Mononuclear cell (primary cell): ENCODE results near the gene ZMIZ2. TPM values are rescaled to one million over a fixed set of nuclear protein-coding genes. Genes with fewer than 3 reads are reported as not detected.
"Not testable (repeated sequence)": the region's sequence is repeated elsewhere in the genome, so short reads cannot be mapped to it uniquely, and the experiment has no call there.

ENCODE experiments used
- H3K27me3 ChIP-seq: 2 replicates; pipeline ENCODE4 v1.6.0; 2011; ENCODE audit warnings: low read length, control low read depth; ENCODE audit not compliant: insufficient read depth
- H3K4me1 ChIP-seq: 2 replicates; pipeline ENCODE4 v1.5.1; 2011; ENCODE audit warnings: mild to moderate bottlenecking, low read length, control low read depth; ENCODE audit not compliant: insufficient read depth
- H3K4me3 ChIP-seq: 2 replicates; pipeline ENCODE4 v1.5.1; 2011; ENCODE audit warnings: mild to moderate bottlenecking, low read length, moderate library complexity
- H3K9me3 ChIP-seq: 2 replicates; pipeline ENCODE4 v1.5.1; 2011; ENCODE audit warnings: low read depth, mild to moderate bottlenecking, control low read depth, low read length
- total RNA-seq: library from RNA; depleted of rRNA; stranded (reverse); fragments of >200 nt; gene quantifications from one replicate; pipeline ENCODE4 v1.2.3, GENCODE V29; 2012

The ZMIZ2 gene
- total RNA-seq, 1 donor, result 16.7 TPM

DNA sequence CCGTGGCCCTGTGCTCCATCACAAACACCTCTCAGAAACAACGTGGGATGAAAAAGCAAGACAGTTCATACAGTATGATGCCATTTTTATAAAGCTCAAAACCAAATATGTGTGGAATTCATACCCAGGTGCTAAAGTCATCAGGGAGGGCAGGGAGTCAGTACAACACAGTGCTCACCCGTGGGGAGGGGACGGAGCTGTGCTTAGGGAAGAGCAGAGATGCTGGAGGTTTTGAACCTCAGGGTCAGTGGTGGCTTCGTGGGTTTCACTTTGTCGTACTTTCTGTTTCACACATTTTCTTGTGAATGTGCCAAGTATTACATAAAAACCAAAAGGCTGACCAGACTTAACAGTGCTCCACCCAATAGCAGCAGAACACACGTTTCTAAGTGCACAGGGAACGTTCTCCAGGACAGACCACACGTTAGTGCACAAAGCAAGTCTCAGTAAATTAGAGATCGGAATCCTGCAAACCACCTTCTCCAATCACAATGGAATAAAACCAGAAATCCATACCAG is 21.2 kb downstream of the ZMIZ2 start:
- H3K27me3 ChIP-seq, result no peaks in the 10 kb centered on the region
- no peaks in the 10 kb centered on the region for H3K9me3 ChIP-seq
- no peak overlapping the region for H3K4me3 ChIP-seq
- peaks cover 34% of the 10 kb centered on the region for H3K4me1 ChIP-seq

DNA sequence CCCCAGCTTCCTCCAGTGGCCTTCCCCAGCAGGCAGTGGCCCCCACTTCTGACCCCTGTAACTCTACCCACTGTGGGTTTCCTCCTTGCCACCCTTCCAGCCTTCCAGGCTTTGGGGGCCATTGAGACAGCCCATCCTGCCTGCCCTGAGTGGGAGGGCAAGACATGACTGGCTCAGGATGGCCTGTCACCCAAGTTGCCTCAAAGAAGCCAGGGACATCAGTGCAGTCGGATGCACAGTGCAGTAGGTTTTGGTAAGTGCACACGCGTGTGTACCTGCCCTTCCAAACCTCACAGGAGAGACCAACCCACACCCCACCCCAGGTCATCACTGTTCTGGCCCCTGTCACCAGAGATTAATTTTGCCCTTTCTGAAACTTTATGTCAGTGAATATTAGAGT is 22.7 kb downstream of the ZMIZ2 start:
- Histone ChIP-seq H3K9me3 (no peaks in the 10 kb centered on the region), H3K4me1 (peaks cover 34% of the 10 kb centered on the region), H3K4me3 (no peak overlapping the region), H3K27me3 (no peaks in the 10 kb centered on the region)

DNA sequence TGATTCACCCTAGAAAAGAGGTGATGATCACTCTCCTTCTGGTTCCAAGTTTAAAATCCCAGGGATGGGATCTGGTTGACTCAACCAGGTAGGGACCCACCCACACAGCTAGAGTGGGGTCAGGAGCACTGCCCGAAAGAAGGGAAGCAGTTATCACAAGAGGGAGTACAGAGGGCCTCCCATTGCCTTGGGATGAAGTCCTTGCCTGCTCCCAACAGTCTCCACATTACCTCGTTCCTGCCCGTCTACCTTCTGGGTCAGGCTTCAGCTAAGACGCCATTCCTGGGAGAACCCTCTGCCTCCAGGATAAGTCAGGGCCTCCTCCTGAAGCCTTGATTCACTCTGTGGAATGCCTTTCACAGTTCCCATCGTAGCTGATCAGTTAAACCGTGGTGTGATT is 23.8 kb downstream of the ZMIZ2 start:
- Histone ChIP-seq H3K4me1 (peaks cover 34% of the 10 kb centered on the region), H3K9me3 (no peaks in the 10 kb centered on the region)

DNA sequence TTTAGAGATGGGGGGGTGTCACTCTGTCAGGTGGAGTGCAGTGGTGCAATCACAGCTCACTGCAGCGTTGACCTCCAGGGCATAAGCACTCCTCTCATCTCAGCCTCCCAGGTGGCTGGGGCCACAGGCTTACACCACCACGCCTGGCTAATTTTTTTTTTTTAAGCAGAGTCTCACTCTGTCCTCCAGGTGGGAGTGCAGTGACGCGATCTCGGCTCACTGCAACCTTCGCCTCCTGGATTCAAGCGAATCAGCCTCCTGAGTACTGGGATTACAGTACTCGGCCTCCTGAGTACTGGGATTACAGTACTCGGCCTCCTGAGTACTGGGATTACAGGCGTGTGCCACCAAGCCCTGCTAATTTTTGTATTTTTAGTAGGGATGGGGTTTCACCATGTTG is 24.2 kb downstream of the ZMIZ2 start:
- Histone ChIP-seq H3K9me3 (no peaks in the 10 kb centered on the region), H3K4me1 (peaks cover 31% of the 10 kb centered on the region), H3K27me3 (no peaks in the 10 kb centered on the region), H3K4me3 (no peak overlapping the region)

More for the DNA sequence above, 23.8 kb downstream of the ZMIZ2 start:
- no peaks in the 10 kb centered on the region for H3K27me3 ChIP-seq
- no peak overlapping the region for H3K4me3 ChIP-seq

DNA sequence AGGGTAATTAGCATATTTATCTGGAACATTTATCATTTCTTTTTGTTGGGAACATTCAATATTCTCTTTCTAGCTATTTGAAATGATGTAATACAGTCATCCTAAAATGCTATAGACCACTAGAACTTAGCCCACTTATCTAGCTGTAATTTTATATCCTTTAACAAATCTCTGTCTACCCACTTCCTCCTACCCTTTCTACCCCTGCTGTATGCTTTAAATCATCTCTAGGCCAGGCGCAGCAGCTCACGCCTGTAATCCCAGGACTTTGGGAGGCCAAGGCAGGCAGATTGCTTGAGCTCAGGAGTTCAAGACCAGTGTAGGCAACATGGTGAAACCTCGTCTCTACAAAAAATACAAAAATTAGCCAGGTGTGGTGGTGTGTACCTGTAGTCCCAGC is 25.8 kb downstream of the ZMIZ2 start:
- not testable (repeated sequence) for H3K27me3 ChIP-seq, H3K9me3 ChIP-seq, H3K4me3 ChIP-seq
- H3K4me1 ChIP-seq, result peaks cover 15% of the 10 kb centered on the region

DNA sequence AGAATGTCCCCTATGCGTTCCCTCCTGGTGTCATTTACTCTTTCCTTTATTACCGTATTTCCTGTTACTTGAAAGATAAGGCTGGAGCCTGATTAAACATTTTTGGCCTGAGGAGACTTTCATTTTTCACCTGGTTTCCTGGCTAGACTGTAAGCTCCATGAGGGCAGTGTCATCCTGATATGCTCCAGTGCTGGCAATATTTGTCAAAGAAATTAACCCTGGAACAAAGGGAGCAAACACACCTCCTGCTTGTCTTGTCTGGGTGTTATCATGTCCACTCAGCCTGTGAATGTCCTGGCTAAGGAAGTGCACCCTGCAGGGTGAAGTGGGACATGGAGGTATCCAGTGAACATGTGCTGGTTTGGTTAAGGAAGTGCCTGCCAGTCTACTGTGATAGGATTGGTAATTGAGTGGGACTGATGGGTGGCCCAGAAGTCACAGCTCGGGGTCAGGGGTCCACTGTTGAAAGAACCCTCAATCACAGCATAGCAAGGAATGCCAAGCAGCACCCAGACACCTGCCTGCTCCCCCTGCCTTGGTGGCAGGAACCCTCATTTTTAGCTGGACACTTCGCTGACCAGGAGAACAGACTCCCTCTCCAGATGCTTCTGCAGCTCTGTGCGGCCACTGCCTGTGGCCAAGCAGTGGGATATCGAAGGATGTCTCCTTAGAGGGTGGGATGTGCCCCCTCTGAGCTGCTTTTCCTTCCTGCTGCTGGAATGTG is 26.9 kb downstream of the ZMIZ2 start:
- Histone ChIP-seq H3K27me3 (no peaks in the 10 kb centered on the region), H3K9me3 (no peaks in the 10 kb centered on the region), H3K4me1 (peaks cover 4% of the 10 kb centered on the region), H3K4me3 (no peak overlapping the region)

DNA sequence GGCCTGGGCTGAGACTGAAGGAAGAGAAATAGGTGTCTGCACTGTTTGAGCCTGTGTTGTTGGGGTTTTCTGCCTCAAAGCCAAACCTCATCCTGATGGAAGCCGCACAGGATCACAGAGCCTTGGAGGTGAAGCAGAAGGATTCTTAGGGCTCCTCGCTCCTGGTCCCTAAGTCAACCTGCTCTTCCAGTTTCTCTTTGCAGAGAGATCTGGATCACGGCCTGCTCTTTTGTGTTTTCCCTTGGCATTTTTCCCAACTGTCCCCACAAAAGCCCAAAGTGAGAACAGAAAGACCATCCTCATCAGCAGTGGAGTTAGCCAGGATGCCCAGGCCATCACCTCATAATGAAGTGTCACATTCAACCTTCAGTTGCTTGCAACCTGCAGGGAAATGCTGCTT is 27.6 kb downstream of the ZMIZ2 start:
- Histone ChIP-seq H3K4me3 (no peak overlapping the region), H3K9me3 (no peaks in the 10 kb centered on the region), H3K27me3 (no peaks in the 10 kb centered on the region), H3K4me1 (no peaks in the 10 kb centered on the region)

DNA sequence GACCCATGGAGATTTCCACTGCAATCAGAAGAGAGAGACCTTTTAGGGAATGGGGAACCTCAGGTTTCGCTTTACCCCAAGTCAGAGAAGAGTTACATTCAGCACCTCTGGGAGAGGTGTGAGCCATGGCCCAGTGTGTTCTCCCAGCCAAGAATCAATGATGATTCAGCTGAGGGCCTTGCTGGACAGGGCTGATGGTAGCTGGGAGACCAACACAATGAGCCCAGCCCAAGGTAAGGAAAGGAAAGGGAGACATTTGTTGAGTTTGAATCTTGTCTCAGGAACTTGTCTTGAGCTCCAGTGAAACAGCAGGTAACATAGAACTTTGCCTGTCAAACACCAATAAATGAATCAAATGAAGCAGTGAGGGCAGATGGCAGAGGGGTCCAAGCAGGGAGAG is 33.8 kb downstream of the ZMIZ2 start:
- H3K4me1 ChIP-seq, result no peaks in the 10 kb centered on the region

DNA sequence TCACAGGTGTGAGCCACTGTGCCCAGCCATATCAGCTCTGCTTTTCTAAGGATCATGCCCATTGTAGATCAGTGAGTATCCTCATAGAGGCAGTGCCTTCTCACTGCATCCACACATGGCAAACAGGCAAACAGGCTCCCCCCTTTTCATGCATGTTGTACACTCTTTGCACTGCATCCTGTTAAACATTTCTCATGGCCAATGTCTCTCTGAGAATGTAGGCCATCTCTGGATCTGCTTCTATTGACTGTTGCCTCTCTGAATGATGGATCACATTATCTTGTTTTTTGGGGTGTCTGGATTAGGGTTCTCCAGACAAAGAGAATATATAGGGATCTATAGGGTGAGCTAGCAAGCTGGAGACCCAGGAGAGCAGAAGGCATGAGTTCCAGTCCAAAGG is 34.8 kb downstream of the ZMIZ2 start:
- Histone ChIP-seq H3K27me3 (no peaks in the 10 kb centered on the region), H3K4me3 (no peak overlapping the region), H3K4me1 (no peaks in the 10 kb centered on the region), H3K9me3 (no peaks in the 10 kb centered on the region)

More for the DNA sequence above, 33.8 kb downstream of the ZMIZ2 start:
- Histone ChIP-seq H3K27me3 (no peaks in the 10 kb centered on the region), H3K9me3 (no peaks in the 10 kb centered on the region), H3K4me3 (no peak overlapping the region)

DNA sequence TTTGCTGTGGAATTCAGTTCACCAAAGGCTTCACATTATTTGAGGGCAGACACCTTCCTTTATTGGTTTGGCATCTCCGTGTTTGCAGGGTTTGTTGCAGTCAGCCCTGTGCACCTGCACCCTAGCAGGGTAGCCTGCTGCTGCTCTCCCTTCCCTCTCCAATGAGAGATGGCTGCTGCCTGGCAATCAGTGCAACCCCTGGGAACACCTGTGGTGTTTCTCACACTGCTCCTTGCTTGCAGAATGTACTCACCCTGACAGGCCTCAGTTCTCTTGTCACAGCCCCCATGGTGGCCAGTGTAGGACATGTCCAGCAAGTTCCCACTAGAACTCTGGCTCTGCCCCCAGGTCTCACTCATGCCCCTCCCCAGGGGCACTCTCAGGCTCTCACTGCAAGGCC is 35.7 kb downstream of the ZMIZ2 start:
- H3K4me3 ChIP-seq, result no peak overlapping the region
- no peaks in the 10 kb centered on the region for H3K4me1 ChIP-seq
- H3K9me3 ChIP-seq, result no peaks in the 10 kb centered on the region

DNA sequence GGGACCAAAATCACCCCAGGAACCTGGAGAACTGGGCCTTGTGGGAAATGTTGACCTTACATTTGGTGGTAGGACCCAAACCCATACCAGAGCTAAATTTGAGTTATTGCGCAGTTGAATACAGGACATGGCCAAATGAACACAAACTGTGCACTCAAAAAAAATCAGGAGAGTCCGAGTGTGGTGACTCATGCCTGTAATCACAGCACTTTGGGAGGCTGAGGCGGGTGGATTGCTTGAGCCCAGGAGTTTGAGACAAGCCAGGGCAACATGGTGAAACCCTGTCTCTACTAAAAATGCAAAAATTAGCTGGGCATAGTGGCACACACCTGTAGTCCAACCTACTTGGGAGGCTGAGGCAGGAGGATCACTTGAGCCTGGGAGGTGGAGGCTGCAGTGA is 36.6 kb downstream of the ZMIZ2 start:
- H3K9me3 ChIP-seq, H3K4me1 ChIP-seq, H3K4me3 ChIP-seq, H3K27me3 ChIP-seq: not testable (repeated sequence)

More for the DNA sequence above, 35.7 kb downstream of the ZMIZ2 start:
- no peaks in the 10 kb centered on the region for H3K27me3 ChIP-seq

DNA sequence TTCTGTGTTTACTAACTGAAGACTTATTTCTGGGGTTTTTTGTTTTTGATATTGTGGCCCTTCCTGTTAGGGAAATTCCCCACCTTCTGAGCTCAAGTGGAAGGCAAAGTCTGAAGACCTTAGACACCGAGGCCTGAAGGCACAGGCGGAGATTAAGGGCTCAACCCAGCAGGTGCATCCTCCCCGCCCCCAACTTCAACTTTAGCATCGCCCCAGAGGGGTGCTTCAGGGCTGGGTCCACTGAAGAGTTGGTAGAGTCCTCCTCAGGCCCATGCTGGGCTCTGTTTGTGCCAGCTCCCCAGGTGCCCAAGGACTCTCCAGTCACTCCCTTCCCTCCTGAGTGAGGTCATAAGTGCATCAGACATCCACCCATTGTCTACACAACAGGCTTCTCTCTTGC is 38.4 kb downstream of the ZMIZ2 start:
- no peaks in the 10 kb centered on the region for H3K27me3 ChIP-seq
- no peak overlapping the region for H3K4me3 ChIP-seq
- H3K9me3 ChIP-seq, result no peaks in the 10 kb centered on the region
- H3K4me1 ChIP-seq, result no peaks in the 10 kb centered on the region

DNA sequence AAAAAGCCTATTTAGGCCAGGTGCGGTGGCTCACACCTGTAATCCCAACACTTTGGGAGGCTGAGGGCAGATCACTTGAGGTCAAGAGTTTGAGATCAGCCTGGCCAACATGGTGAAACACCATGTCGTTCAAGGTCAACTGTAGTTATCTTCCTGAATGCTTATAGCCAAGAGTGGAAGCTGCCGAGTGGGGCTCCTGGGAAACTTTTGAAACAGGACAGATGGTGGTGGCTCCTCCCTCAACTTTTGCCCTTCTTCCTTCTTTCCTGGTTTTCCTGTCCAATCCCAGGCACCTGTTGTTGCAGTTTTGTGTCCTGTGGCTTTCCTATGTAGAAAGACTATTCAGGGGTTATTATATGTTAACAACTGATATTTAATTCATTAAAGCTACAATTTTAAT is 39.1 kb downstream of the ZMIZ2 start:
- Histone ChIP-seq H3K4me1 (no peaks in the 10 kb centered on the region), H3K27me3 (no peaks in the 10 kb centered on the region), H3K4me3 (no peak overlapping the region), H3K9me3 (no peaks in the 10 kb centered on the region)

DNA sequence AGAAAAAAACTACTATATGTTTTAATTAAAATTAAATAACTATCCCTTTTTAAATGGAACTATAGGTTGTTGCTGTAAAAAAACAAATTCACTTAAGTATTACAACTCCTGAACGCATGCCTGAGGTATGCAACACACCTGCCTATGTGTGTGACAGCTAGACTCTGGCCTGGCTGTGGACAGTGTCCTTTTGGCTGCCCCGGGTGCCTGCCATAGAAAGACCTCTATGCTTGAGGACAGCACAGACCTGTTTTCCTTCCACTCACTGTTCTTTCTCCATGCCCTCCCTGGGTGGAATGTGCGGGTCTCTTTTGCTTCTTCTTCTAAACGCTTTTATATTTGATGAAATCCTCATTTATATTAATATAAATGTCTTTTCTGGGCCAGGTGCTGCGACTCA is 41.3 kb downstream of the ZMIZ2 start:
- no peaks in the 10 kb centered on the region for H3K27me3 ChIP-seq
- H3K4me1 ChIP-seq, result no peaks in the 10 kb centered on the region
- H3K4me3 ChIP-seq, result no peak overlapping the region
- H3K9me3 ChIP-seq, result no peaks in the 10 kb centered on the region

DNA sequence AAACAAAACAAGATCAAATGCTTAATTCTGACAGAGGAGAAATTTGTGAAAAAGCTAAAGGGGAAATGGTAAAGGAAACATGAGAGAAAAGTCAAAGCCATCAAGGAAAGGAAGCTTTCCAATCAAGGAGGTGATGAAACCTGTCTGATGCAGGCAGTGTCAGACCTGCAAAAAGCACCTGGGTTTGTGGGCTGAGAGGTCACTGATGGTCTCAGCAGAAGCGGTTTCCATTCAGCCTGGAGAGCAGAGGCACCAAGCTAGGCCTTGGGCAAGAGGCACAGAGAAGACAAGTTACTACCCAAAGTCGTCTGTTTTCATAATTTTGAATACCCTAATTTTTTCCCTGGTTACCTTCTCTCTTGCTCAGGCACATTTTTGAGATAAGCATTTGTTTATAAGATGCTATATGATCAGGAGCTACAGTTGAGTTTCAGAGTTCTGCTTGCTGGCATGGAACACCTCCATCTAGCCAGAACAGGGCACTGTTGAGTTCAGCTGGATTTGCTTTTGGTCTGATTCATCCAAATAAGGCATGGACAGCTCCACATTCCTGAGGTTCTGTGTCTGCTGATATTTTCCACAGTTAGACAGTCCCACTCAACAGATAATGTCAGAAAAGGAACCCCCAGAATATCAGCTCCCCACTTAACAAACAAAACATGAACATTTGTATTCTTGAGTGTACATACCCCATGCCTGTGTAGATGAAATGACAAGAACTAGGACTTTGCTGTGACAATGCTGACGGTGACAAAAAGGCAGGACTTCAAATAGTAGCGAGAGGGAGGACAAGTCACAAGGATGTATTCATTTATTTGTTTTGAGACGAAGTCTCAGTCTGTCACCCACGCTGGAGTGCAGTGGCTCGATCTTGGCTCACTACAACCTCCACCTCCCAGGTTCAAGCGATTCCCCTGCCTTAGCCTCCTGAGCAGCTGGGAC is 42.9 kb downstream of the ZMIZ2 start:
- Histone ChIP-seq H3K4me3 (no peak overlapping the region), H3K4me1 (peaks cover 3% of the 10 kb centered on the region), H3K27me3 (no peaks in the 10 kb centered on the region), H3K9me3 (no peaks in the 10 kb centered on the region)
